H9 (cell line): Measurements from ENCODE around the gene TCF20. TPM values are rescaled to one million over a fixed set of nuclear protein-coding genes. Genes with fewer than 3 reads are reported as not detected.

ENCODE experiments used
- DNase-seq: peaks from one replicate; pipeline ENCODE4 v3.0.0-alpha.2; 2017
- H2AFZ ChIP-seq: one replicate; pipeline ENCODE4 v1.6.1; 2013; ENCODE audit warnings: mild to moderate bottlenecking, low read length, control low read depth, moderate library complexity
- H2AK5ac ChIP-seq: 2 replicates; pipeline ENCODE4 v1.6.1; 2013; ENCODE audit warnings: low read length, control low read depth, mixed read lengths; ENCODE audit not compliant: insufficient read length
- H2BK120ac ChIP-seq: one replicate; pipeline ENCODE4 v1.6.1; 2013; ENCODE audit warnings: low read depth, mild to moderate bottlenecking, low read length, control low read depth, inconsistent platforms; ENCODE audit not compliant: poor library complexity, severe bottlenecking
- H2BK12ac ChIP-seq: 2 replicates; pipeline ENCODE4 v1.6.1; 2013; ENCODE audit warnings: low read length, control low read depth, mixed read lengths, low read depth; ENCODE audit not compliant: insufficient read length
- H2BK15ac ChIP-seq: 2 replicates; pipeline ENCODE4 v1.6.1; 2013; ENCODE audit warnings: low read depth, low read length, control low read depth
- H2BK20ac ChIP-seq: one replicate; pipeline ENCODE4 v1.6.1; 2013; ENCODE audit warnings: low read depth, mild to moderate bottlenecking, low read length, control low read depth, inconsistent platforms; ENCODE audit not compliant: poor library complexity, severe bottlenecking
- H2BK5ac ChIP-seq: 2 replicates; pipeline ENCODE4 v1.6.1; 2013; ENCODE audit warnings: low read length, control low read depth, mixed read lengths; ENCODE audit not compliant: insufficient read length
- H3K14ac ChIP-seq: 2 replicates; pipeline ENCODE4 v1.6.1; 2013; ENCODE audit warnings: low read length, control low read depth; ENCODE audit not compliant: insufficient read depth
- H3K18ac ChIP-seq: 2 replicates; pipeline ENCODE4 v1.6.1; 2013; ENCODE audit warnings: low read depth, mild to moderate bottlenecking, mixed read lengths, low read length, control low read depth; ENCODE audit not compliant: insufficient read length
- H3K23ac ChIP-seq: 2 replicates; pipeline ENCODE4 v1.6.1; 2013; ENCODE audit warnings: low read length, control low read depth, mixed read lengths, low read depth; ENCODE audit not compliant: insufficient read length
- H3K23me2 ChIP-seq: 2 replicates; pipeline ENCODE4 v1.6.1; 2013; ENCODE audit warnings: low read depth, mild to moderate bottlenecking, mixed read lengths, low read length, control low read depth; ENCODE audit not compliant: insufficient read length, poor library complexity, severe bottlenecking
- H3K27ac ChIP-seq: 2 replicates; pipeline ENCODE4 v1.5.1; 2013; ENCODE audit warnings: low read length, control low read depth, mixed read lengths, low read depth; ENCODE audit not compliant: insufficient read length
- H3K27me3 ChIP-seq: 2 replicates; pipeline ENCODE4 v1.6.1; 2013; ENCODE audit warnings: low read length, control low read depth, inconsistent platforms; ENCODE audit not compliant: insufficient read depth
- H3K4ac ChIP-seq: 2 replicates; pipeline ENCODE4 v1.6.1; 2013; ENCODE audit warnings: low read depth, mild to moderate bottlenecking, control low read depth, inconsistent platforms, low read length, moderate library complexity
- H3K4me1 ChIP-seq: 2 replicates; pipeline ENCODE4 v1.6.1; 2013; ENCODE audit warnings: low read length, control low read depth, inconsistent platforms; ENCODE audit not compliant: insufficient read depth
- H3K4me2 ChIP-seq: 2 replicates; pipeline ENCODE4 v1.6.1; 2013; ENCODE audit warnings: low read length, control low read depth, mixed read lengths; ENCODE audit not compliant: insufficient read length, insufficient read depth
- H3K56ac ChIP-seq: 2 replicates; pipeline ENCODE4 v1.6.1; 2013; ENCODE audit warnings: low read depth, mild to moderate bottlenecking, mixed read lengths, low read length, control low read depth; ENCODE audit not compliant: insufficient read length
- H3K79me1 ChIP-seq: 2 replicates; pipeline ENCODE4 v1.6.1; 2013; ENCODE audit warnings: low read depth, mild to moderate bottlenecking, moderate library complexity, low read length, control low read depth, inconsistent platforms; ENCODE audit not compliant: insufficient read depth, poor library complexity, severe bottlenecking
- H3K79me2 ChIP-seq: 2 replicates; pipeline ENCODE4 v1.6.1; 2013; ENCODE audit warnings: low read length, control low read depth, inconsistent platforms; ENCODE audit not compliant: insufficient read depth
- H3K9ac ChIP-seq: 2 replicates; pipeline ENCODE4 v1.6.1; 2013; ENCODE audit warnings: low read length, control low read depth, mixed read lengths; ENCODE audit not compliant: insufficient read length; ENCODE audit errors: extremely low read depth
- H3K9me3 ChIP-seq: one replicate; pipeline ENCODE4 v1.6.1; 2013; ENCODE audit warnings: low read depth, low read length, inconsistent platforms; ENCODE audit not compliant: control insufficient read depth
- H3T11ph ChIP-seq: one replicate; pipeline ENCODE4 v1.6.1; 2013; ENCODE audit warnings: mild to moderate bottlenecking, low read length, control low read depth, inconsistent platforms
- H4K20me1 ChIP-seq: one replicate; pipeline ENCODE4 v1.6.1; 2013; ENCODE audit not compliant: control insufficient read depth, insufficient read length, insufficient read depth
- H4K5ac ChIP-seq: 2 replicates; pipeline ENCODE4 v1.6.1; 2013; ENCODE audit warnings: low read depth, mild to moderate bottlenecking, mixed read lengths, low read length, control low read depth; ENCODE audit not compliant: insufficient read length
- H4K8ac ChIP-seq: replicated peaks from 2 replicates; pipeline ENCODE4 v1.6.1; 2013; ENCODE audit warnings: low read length, control low read depth, mixed read lengths, low read depth; ENCODE audit not compliant: insufficient read length
- H4K91ac ChIP-seq: 2 replicates; pipeline ENCODE4 v1.6.1; 2013; ENCODE audit warnings: low read depth, mild to moderate bottlenecking, moderate library complexity, mixed read lengths, low read length, control low read depth; ENCODE audit not compliant: insufficient read length
- H3K27ac Mint-ChIP-seq, 3 experiments: 2 replicates in 2 of 3; 3 replicates in 1 of 3; pipeline ENCODE4 v1.8.0; 2020 to 2021; ENCODE audit warnings: mixed read lengths in 3 of 3, mild to moderate bottlenecking in 1 of 3, moderate library complexity in 1 of 3
- H3K27me3 Mint-ChIP-seq: 2 replicates; pipeline ENCODE4 v1.8.0; 2021; ENCODE audit warnings: low read depth, mild to moderate bottlenecking, moderate library complexity, mixed read lengths
- H3K36me3 Mint-ChIP-seq, 3 experiments: 2 replicates in 2 of 3; 3 replicates in 1 of 3; pipeline ENCODE4 v1.8.0; 2020 to 2021; ENCODE audit warnings: low read depth in 3 of 3, mixed read lengths in 3 of 3; ENCODE audit not compliant: insufficient read depth in 1 of 3
- H3K4me1 Mint-ChIP-seq, 2 experiments: 2 replicates each; pipeline ENCODE4 v1.8.0; 2020; ENCODE audit warnings: mixed read lengths in 2 of 2
- H3K4me3 Mint-ChIP-seq, 2 experiments: 2 replicates in 1 of 2; 3 replicates in 1 of 2; pipeline ENCODE4 v1.8.0; 2020 to 2021; ENCODE audit warnings: mild to moderate bottlenecking in 2 of 2, mixed read lengths in 2 of 2, moderate library complexity in 1 of 2
- H3K9me3 Mint-ChIP-seq, 2 experiments: 2 replicates in 1 of 2; 3 replicates in 1 of 2; pipeline ENCODE4 v1.8.0; 2020; ENCODE audit warnings: mild to moderate bottlenecking in 2 of 2, mixed read lengths in 2 of 2, moderate library complexity in 1 of 2
- WGBS: extraction: QIAGEN DNeasy Blood & Tissue Kit; methylation state at CpG from one replicate; pipeline ENCODE4 v1.1.7; 2013; ENCODE audit warnings: missing lambda C conversion rate, low lambda C conversion rate, mixed read lengths; ENCODE audit not compliant: insufficient read length; ENCODE audit errors: extremely low coverage; 5-methylcytosine and 5-hydroxymethylcytosine counted together
- total RNA-seq: library from RNA; stranded (reverse); gene quantifications from 2 replicates; pipeline ENCODE4 v1.2.1, GENCODE V29; 2021
- TF ChIP-seq, protein P1 (sequence below): fragments of 200-600 bp; sonication (generic); conservative IDR thresholded peaks from 3 replicates; pipeline ENCODE4 v1.8.0; 2021; ENCODE audit warnings: antibody characterized with exemption, mild to moderate bottlenecking

The TCF20 gene
- total RNA-seq, 1 experiment from 2014 or later, result 75.6 TPM

DNA sequence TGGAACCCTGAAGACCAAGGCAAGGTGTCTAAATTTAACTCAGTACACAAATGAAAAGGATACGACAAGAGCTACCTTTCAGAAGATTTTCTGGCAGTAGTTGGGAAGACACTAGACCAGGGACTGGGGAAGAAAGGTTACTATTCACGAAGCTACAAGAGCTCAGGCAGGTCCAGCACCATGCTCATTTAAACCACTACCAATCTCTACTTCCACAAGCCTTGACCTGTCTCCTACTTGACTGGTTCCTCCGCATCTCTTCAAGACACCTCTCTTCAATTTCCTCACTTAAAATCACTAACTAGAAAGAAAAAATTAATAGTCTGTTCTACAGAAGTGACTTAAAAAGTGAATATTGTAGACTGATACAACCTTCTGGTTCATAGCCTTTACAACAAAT, 22.9 kb downstream of the TCF20 start:
- H3T11ph ChIP-seq, result no peak overlapping the region
- H3K27ac ChIP-seq, result no peak overlapping the region
- Mint-ChIP-seq H3K4me3 (no peak overlapping the region), H3K36me3 (peaks cover 4 to 7% (median 7%) of the 10 kb centered on the region in 3 experiments; a peak in 6 of 7 replicates), H3K27me3 (no peaks in the 10 kb centered on the region), H3K9me3 (no peaks in the 10 kb centered on the region), H3K4me1 (no peaks in the 10 kb centered on the region), H3K27ac (no peak overlapping the region)
- no peak overlapping the region for H2AFZ ChIP-seq
- no peaks in the 10 kb centered on the region for H3K23me2 ChIP-seq
- no peak overlapping the region for H2BK15ac ChIP-seq
- H2BK12ac ChIP-seq, result no peak overlapping the region
- no peak overlapping the region for H2AK5ac ChIP-seq
- H3K9me3 ChIP-seq, result no peaks in the 10 kb centered on the region
- no peak overlapping the region for H3K4ac ChIP-seq
- no peak overlapping the region for H3K4me2 ChIP-seq
- H2BK5ac ChIP-seq, result no peak overlapping the region
- H3K14ac ChIP-seq, result no peak overlapping the region
- no peak overlapping the region for H4K5ac ChIP-seq
- H4K91ac ChIP-seq, result no peak overlapping the region
- TF ChIP-seq, protein P1, sequence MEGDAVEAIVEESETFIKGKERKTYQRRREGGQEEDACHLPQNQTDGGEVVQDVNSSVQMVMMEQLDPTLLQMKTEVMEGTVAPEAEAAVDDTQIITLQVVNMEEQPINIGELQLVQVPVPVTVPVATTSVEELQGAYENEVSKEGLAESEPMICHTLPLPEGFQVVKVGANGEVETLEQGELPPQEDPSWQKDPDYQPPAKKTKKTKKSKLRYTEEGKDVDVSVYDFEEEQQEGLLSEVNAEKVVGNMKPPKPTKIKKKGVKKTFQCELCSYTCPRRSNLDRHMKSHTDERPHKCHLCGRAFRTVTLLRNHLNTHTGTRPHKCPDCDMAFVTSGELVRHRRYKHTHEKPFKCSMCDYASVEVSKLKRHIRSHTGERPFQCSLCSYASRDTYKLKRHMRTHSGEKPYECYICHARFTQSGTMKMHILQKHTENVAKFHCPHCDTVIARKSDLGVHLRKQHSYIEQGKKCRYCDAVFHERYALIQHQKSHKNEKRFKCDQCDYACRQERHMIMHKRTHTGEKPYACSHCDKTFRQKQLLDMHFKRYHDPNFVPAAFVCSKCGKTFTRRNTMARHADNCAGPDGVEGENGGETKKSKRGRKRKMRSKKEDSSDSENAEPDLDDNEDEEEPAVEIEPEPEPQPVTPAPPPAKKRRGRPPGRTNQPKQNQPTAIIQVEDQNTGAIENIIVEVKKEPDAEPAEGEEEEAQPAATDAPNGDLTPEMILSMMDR, result no peak
- H3K56ac ChIP-seq, result no peak overlapping the region
- H2BK20ac ChIP-seq, result no peak overlapping the region
- peaks cover 14% of the 10 kb centered on the region for H3K79me1 ChIP-seq
- no peak overlapping the region for H4K8ac ChIP-seq
- DNase-seq, result no peak
- no peaks in the 10 kb centered on the region for H3K27me3 ChIP-seq
- no peak overlapping the region for H3K23ac ChIP-seq
- no CpG with 5 or more reads among the region's 3 CpGs for WGBS
- H3K79me2 ChIP-seq, result peaks cover 6% of the 10 kb centered on the region; the same call in 1 of the 2 replicates
- no peaks in the 10 kb centered on the region for H3K4me1 ChIP-seq
- no peak overlapping the region for H3K18ac ChIP-seq
- H3K9ac ChIP-seq, result no peak overlapping the region
- no peak overlapping the region for H2BK120ac ChIP-seq
- H4K20me1 ChIP-seq, result no peaks in the 10 kb centered on the region
